Middle frontal gyrus (tissue), 1 donor: ENCODE data around the gene FAR1.
"Not testable (repeated sequence)": the region's sequence is repeated elsewhere in the genome, so short reads cannot be mapped to it uniquely, and the experiment has no call there.

ENCODE experiments used
- DNase-seq: peaks from one replicate; pipeline ENCODE4 v3.0.0-alpha.2; 2015; ENCODE audit warnings: low spot score; ENCODE audit errors: extremely low spot score

Gene FAR1

GRCh38 chr11:13668102-13668956 is at the start of gene FAR1:
FAR1 (plus strand) TSS chr11:13668668; CDS start chr11:13694766, 26,098 bp downstream.
- peak; percentile 98 for DNase-seq

GRCh38 chr11:13620063-13620462 is 48.4 kb upstream of the FAR1 start:
- no peak for DNase-seq

GRCh38 chr11:13626818-13627217 is 41.6 kb upstream of the FAR1 start:
- DNase-seq: not testable (repeated sequence)

- not testable (repeated sequence) for DNase-seq
These were observed 39.8 kb upstream of the FAR1 start for GRCh38 chr11:13628634-13629033.

GRCh38 chr11:13629779-13630178 is 38.7 kb upstream of the FAR1 start:
- no peak for DNase-seq

- DNase-seq: no peak
These were observed 33.2 kb upstream of the FAR1 start for GRCh38 chr11:13635290-13635689.

- DNase-seq: no peak
These were observed 32.7 kb upstream of the FAR1 start for GRCh38 chr11:13635804-13636203.

- DNase-seq: no peak
These were observed 31.1 kb upstream of the FAR1 start for GRCh38 chr11:13637125-13638069.

GRCh38 chr11:13638422-13638821 is 30.0 kb upstream of the FAR1 start:
- no peak for DNase-seq

GRCh38 chr11:13644997-13645687 is 23.3 kb upstream of the FAR1 start:
- DNase-seq: no peak

GRCh38 chr11:13647391-13647790 is 21.1 kb upstream of the FAR1 start:
- no peak for DNase-seq

GRCh38 chr11:13649619-13650018 is 18.8 kb upstream of the FAR1 start:
- DNase-seq: no peak

GRCh38 chr11:13651515-13651914 is 17.0 kb upstream of the FAR1 start:
- DNase-seq: not testable (repeated sequence)

GRCh38 chr11:13661074-13661623 is 7.3 kb upstream of the FAR1 start:
- no peak for DNase-seq

GRCh38 chr11:13663631-13664071 is 4.8 kb upstream of the FAR1 start:
- DNase-seq: no peak

- DNase-seq: no peak
These were observed 4.1 kb upstream of the FAR1 start for GRCh38 chr11:13664351-13664750.

- DNase-seq: no peak
These were observed 1.8 kb upstream of the FAR1 start for GRCh38 chr11:13666708-13667107.

GRCh38 chr11:13667245-13667644 is 1.2 kb upstream of the FAR1 start:
- DNase-seq: no peak

GRCh38 chr11:13667795-13668101 is 720 bp upstream of the FAR1 start:
- DNase-seq: no peak

- no peak for DNase-seq
These were observed 571 bp downstream of the FAR1 start for GRCh38 chr11:13668957-13669521.
